ENCODE measurements around the gene FAM193B. TPM values are rescaled to one million over a fixed set of nuclear protein-coding genes. Genes with fewer than 3 reads are reported as not detected.
A peak's percentile ranks its signal among the peaks of the same experiment; 100 is the strongest.

Gene FAM193B
- total and polyA plus RNA-seq, 2 of the 13 experiments (the other 11 are each of a cell fraction or from before 2014, with no cell fraction given), result 21.2 to 40.9 TPM

GRCh38 chr5:177554474-177555111, at the start of gene FAM193B (continued):
- TF ChIP-seq ZBTB43 (CRISPR knock-in tag; conservative IDR thresholded peaks at IDR 0.05) (no peak), TCF12 (IDR thresholded peaks at IDR 0.05) (no peak), TCF12 (CRISPR knock-in tag; IDR thresholded peaks at IDR 0.05) (no peak), PLRG1 (conservative IDR thresholded peaks at IDR 0.05) (no peak), CBX1 (IDR thresholded peaks at IDR 0.05; ENCODE audit: low read depth) (no peak), ZNF33A (CRISPR knock-in tag; IDR thresholded peaks at IDR 0.05; ENCODE audit: borderline replicate concordance) (no peak), ADNP (CRISPR knock-in tag; IDR thresholded peaks at IDR 0.05) (peak; percentile 79; the same call in 1 of the 2 replicates), ZBED4 (CRISPR knock-in tag; IDR thresholded peaks at IDR 0.05; ENCODE audit: borderline replicate concordance) (no peak), ZNF280B (CRISPR knock-in tag; IDR thresholded peaks at IDR 0.05; ENCODE audit: borderline replicate concordance) (no peak), SAFB2 (CRISPR knock-in tag; IDR thresholded peaks at IDR 0.05; ENCODE audit: borderline replicate concordance, low read depth) (no peak), LCORL (IDR thresholded peaks at IDR 0.05) (no peak), LCORL (CRISPR knock-in tag; IDR thresholded peaks at IDR 0.05) (peak; percentile 44; the same call in 1 of the 2 replicates), ZNF562 (CRISPR knock-in tag; IDR thresholded peaks at IDR 0.05; ENCODE audit: borderline replicate concordance) (no peak), ZNF460 (CRISPR knock-in tag; IDR thresholded peaks at IDR 0.05; ENCODE audit: borderline replicate concordance) (no peak), HNF4G (IDR thresholded peaks at IDR 0.05; ENCODE audit: borderline replicate concordance, low read depth, low read length) (no peak), HNF4G (CRISPR knock-in tag; IDR thresholded peaks at IDR 0.05; ENCODE audit: borderline replicate concordance, low read depth) (no peak)
